GM12873 (cell line): Measurements from ENCODE around the gene SLC39A5.

Experiments
- CTCF ChIP-seq: IDR thresholded peaks from 2 replicates; pipeline ENCODE4 v1.5.1; 2012; ENCODE audit warnings: low read depth, mild to moderate bottlenecking, moderate library complexity, low read length, control low read depth; ENCODE audit not compliant: insufficient read depth; ENCODE audit errors: missing control alignments

Gene SLC39A5

DNA sequence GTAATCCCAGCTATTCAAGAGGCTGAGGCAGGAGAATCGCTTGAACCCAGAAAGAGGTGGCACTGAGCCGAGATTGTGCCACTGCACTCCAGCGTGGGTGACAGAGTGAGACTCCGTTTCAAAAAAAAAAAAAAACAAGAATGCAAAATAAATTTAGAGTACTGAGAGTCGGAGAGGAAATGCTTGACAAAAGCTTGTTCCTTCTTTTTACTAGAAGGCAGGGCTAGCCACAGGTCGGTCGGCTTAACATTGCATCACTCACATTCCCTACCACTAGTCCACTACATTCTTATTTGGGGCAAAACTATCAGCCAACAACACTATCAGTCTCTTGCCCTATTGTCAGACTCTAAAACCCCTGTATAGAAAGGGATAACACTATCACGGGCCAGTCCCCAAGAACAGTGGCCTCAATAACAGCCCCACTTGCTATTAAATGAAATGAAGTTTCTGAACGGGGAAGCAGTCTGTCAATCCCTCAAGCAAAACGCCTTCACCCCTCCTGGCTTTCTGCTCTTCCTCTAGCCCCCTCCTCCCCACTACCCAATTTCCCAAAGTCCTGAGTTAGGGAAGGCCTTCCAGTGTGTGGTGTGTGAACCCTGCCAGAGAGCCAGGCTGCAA, 9.1 kb upstream of the SLC39A5 start:
- no peak for TF ChIP-seq CTCF

DNA sequence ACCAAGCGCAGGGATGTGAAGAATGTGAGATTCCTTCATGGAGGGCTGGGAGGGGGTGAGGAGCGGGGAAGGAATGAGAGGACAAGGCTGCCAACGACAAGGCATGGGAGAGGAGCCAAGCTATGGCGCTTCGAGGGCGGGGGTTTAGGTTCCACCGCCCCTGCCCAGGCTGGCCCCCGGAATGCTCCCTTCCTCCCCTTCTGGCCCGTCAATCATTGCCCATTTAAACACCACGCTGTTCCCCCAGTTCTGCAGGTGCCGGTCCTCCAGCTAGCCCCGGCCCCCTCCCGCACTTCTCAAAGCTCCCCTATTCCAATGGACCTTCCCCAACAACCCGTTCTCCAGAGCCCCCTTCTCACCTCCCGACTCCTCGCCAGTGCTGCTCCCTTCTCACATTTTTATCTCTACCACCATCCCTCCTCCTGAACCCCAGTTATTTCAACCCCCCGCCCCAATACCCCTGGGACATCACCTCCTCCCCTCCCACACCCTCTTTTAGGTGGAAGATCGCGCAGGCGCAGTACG, 8.6 kb upstream of the SLC39A5 start:
- no peak for TF ChIP-seq CTCF

- TF ChIP-seq CTCF, result no peak
Observed at GRCh38 chr12:56221757-56222530, 7.9 kb upstream of the SLC39A5 start, which contains the start of gene RNF41. Gene RNF41 (minus strand): TSS chr12:56221922. CDS start chr12:56214047, 7,875 bp downstream.

DNA sequence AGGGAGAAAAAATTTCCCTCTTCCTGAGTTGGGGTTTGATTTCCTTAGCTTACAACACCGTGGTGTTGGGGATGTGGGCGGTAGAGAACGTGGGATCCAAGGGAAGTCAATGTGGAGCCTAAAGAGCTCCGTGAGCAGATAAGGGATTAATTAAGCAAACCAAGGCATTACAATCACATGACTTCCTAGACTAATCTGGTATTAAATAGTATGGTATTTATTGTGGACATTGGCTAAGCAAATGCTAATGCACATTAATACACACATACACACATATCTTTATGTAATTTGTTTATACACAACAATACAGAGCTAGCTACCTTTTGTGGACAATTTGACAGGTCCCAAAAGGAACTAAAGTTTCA, 7.3 kb upstream of the SLC39A5 start:
- no peak for TF ChIP-seq CTCF

- no peak for TF ChIP-seq CTCF
Observed at GRCh38 chr12:56223571-56224101, 6.2 kb upstream of the SLC39A5 start.

GRCh38 chr12:56224102-56224701, 5.6 kb upstream of the SLC39A5 start, which contains the start of gene NABP2:
Gene NABP2 (plus strand): TSS chr12:56224342. CDS start chr12:56224857, 515 bp downstream.
- peak; percentile 78 for TF ChIP-seq CTCF

DNA sequence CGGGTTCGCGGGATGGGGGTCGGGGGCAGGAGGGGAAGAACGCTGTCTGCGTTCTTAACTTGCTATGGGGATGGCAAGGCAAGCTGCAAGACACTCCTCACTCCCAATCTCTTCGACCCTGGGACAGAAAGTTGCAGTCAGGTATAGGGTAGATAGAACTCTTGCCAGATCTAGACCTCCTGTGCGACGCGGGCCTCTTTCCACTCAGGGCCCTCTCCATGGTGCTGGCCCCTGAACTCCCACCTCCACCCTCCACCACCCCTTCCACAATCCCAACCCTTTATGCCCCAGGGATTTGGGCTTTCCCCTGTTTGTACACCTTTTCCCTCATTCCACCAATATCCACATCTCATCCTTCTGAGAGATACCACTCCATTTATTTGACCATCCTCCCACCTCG, 4.9 kb upstream of the SLC39A5 start:
- no peak for TF ChIP-seq CTCF
